Activated CD4-positive, CD25-positive, alpha-beta regulatory T cell treated with anti-CD3 and anti-CD28 coated beads, Interleukin-2, amount 50 U/mL, for 24 hours (primary cell): ENCODE results near the gene ABHD3.
"Not testable (repeated sequence)": the region's sequence is repeated elsewhere in the genome, so short reads cannot be mapped to it uniquely, and the experiment has no call there.

Source experiments
- ATAC-seq, 2 donors: fragments of 150-1000 bp; cut with Tn5 transposase; one replicate each; pipeline ENCODE4 v1.10.0; 2021; ENCODE audit warnings: mild to moderate bottlenecking in 1 of 2, moderate library complexity in 1 of 2

The ABHD3 gene

GRCh38 chr18:21640375-21640774 is 64.2 kb downstream of the ABHD3 start:
- not testable (repeated sequence) for ATAC-seq

- ATAC-seq = no peak
Observed at GRCh38 chr18:21638822-21639221, 65.8 kb downstream of the ABHD3 start.

- no peak for ATAC-seq
Observed at GRCh38 chr18:21636769-21637168, 67.8 kb downstream of the ABHD3 start.

- ATAC-seq = no peak
Observed at GRCh38 chr18:21634588-21635199, 69.9 kb downstream of the ABHD3 start.

DNA sequence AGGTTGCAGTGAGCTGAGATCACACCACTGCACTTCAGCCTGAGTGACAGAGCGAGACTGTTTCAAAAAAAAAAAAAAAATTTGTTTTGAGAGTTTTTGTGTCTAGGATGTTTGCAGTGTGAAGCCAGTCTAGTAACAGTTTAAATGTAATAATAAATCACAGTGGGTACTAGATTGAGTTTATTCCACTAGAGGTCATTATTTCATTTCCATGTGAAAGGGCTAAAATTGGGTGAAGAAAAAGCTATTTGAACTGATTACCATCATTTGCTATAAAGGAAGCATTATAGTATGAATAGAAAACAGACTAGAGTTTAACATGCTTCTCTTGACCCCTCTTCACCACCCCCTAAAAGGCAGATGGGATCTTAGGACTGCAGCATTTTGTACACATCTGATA is 72.2 kb downstream of the ABHD3 start:
- no peak for ATAC-seq

DNA sequence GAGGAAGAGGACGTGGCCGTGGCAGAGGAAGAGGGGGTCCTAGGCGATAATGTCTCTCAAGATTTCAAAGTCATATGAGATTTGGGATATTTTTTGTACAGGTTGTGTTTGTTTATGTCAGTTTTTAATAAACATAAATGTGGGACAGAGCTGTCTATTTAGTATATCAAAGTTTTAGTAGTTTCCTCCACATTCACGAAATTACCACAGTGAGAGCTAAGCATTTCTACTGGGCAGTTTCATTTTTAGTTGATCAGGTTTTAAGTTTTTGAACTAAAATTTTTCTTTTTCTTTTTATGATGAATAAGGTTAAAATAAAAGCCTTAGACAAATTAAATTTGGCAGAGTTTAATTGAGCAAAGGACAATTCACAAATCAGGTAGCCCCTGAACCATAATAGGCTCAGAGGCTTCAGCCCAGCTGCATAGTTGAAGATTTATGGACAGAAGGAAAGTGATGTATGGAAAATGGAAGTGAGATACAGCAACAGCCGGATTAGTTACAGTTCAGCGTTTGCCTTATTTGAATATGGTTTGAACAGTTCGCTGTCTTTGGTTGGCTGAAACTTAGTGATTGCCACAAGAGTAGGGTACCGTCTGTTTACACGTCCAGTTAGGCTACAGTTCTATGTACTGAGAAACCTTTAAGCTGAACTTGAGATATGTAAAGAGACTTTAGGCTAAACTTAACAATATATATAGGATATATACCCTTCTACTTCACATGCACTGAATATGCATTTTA is 75.3 kb downstream of the ABHD3 start:
- ATAC-seq = no peak

DNA sequence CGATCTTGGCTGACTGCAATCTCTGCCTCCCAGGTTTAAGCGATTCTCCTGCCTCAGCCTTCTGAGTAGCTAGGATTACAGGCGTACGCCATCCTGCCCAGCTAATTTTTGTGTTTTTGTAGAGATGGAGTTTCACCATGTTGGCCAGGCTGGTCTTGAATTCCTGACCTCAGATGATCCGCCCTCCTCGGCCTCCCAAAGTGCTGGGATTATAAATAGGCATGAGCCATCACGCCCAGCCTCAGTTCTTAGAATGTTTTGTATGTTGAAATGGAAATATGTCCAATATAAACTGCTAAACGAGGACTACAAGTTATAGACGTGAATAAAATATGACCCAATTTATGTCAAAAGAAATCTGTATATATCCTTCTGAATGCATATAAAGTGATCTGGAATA is 82.9 kb downstream of the ABHD3 start:
- not testable (repeated sequence) for ATAC-seq

- ATAC-seq = peak; percentile 97 to 99
Observed at GRCh38 chr18:21612125-21613039, 92.2 kb downstream of the ABHD3 start, which contains the start of gene SNRPD1. TSS of gene SNRPD1 (plus strand) at chr18:21612314. CDS start at chr18:21612430, 116 bp downstream.

DNA sequence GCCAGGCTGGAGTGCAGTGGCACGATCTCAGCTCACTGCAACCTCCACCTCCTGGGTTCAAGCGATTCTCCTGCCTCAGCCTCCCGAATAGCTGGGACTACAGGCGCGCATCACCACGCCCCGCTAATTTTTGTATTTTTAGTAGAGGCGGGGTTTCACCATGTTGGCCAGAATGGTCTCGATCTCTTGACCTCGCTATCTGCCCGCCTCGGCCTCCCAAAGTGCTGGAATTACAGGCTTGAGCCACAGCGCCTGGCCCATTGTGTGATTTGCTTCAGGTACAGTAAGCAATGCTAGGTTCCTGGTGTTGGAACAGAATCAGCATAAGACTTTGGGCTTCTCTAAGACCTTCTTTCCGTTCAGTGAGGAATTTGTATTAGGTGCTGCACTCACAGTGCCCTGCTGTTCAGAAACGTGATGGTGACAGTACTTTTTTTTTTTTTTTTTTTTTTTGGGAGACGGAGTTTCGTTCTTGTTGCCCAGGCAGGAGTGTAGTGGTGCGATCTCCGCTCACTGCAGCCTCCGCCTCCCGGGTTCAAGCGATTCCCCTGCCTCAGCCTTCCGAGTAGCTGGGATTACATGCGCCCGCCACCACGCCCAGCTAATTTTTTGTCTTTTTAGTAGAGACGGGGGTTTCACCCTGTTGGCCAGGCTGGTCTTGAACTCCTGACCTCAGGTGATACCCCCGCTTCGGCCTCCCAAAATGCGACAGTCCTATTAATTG is 93.0 kb downstream of the ABHD3 start:
- not testable (repeated sequence) for ATAC-seq

- no peak for ATAC-seq
Observed at GRCh38 chr18:21605213-21605612, 99.4 kb downstream of the ABHD3 start.

DNA sequence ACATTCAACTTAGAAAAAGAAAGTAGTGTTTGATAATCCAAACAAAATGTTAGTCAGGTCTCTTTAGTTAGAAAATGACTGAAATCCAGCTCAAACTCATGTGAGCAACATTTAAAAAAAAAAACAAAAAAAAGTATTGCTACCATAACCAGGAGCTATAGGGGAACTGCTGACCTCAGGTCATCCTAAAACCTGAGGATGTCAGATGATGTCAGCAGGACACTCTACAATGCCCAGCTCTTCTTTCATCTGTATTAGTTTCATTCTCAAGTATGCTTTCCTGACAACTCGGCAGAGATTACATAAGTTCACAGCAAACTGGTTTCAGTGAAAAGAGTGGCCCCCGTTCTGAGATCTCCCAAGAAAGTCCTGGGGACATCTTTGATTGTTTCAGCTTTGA is 99.9 kb downstream of the ABHD3 start:
- ATAC-seq = no peak

DNA sequence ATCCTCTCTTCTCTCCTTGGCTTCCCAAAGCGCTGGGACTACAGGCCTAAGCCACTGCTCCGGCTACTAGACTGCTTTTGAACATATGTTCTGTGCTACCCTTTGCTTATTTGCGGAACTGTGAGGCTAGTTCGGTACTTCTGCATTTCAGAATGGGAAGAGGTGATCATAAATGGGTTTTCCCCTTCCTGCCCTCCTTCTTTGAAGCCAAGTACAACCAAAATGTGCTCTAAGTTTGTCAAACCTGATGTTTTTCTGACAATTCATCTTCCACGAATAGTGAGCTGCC is 102.3 kb downstream of the ABHD3 start:
- no peak for ATAC-seq
